Measurements from ENCODE around the gene PDCD4.
A peak's percentile ranks its signal among the peaks of the same experiment; 100 is the strongest.

The PDCD4 gene

GRCh38 chr10:110829721-110830410 is 41.9 kb upstream of the PDCD4 start:
- H3K4me3 ChIP-seq (ENCODE audit: severe bottlenecking), result no peak overlapping the region
- no peaks in the 10 kb centered on the region for H3K27me3 ChIP-seq (ENCODE audit: insufficient read depth, poor library complexity, severe bottlenecking)
- no peaks in the 10 kb centered on the region for H3K36me3 ChIP-seq (ENCODE audit: low read depth)
- TF ChIP-seq, protein P1, sequence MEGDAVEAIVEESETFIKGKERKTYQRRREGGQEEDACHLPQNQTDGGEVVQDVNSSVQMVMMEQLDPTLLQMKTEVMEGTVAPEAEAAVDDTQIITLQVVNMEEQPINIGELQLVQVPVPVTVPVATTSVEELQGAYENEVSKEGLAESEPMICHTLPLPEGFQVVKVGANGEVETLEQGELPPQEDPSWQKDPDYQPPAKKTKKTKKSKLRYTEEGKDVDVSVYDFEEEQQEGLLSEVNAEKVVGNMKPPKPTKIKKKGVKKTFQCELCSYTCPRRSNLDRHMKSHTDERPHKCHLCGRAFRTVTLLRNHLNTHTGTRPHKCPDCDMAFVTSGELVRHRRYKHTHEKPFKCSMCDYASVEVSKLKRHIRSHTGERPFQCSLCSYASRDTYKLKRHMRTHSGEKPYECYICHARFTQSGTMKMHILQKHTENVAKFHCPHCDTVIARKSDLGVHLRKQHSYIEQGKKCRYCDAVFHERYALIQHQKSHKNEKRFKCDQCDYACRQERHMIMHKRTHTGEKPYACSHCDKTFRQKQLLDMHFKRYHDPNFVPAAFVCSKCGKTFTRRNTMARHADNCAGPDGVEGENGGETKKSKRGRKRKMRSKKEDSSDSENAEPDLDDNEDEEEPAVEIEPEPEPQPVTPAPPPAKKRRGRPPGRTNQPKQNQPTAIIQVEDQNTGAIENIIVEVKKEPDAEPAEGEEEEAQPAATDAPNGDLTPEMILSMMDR (IDR thresholded peaks at IDR 0.05; ENCODE audit: poor library complexity, severe bottlenecking), result no peak
- DNase-seq (ENCODE audit: low spot score), result no peak
- no peaks in the 10 kb centered on the region for H3K9me3 ChIP-seq (ENCODE audit: severe bottlenecking)
- peaks cover 15% of the 10 kb centered on the region for H3K4me1 ChIP-seq (ENCODE audit: insufficient read depth, poor library complexity, severe bottlenecking)
- no peak for ATAC-seq (ENCODE audit: low read depth)
- H3K27ac ChIP-seq (ENCODE audit: poor library complexity, severe bottlenecking), result no peak overlapping the region

DNA sequence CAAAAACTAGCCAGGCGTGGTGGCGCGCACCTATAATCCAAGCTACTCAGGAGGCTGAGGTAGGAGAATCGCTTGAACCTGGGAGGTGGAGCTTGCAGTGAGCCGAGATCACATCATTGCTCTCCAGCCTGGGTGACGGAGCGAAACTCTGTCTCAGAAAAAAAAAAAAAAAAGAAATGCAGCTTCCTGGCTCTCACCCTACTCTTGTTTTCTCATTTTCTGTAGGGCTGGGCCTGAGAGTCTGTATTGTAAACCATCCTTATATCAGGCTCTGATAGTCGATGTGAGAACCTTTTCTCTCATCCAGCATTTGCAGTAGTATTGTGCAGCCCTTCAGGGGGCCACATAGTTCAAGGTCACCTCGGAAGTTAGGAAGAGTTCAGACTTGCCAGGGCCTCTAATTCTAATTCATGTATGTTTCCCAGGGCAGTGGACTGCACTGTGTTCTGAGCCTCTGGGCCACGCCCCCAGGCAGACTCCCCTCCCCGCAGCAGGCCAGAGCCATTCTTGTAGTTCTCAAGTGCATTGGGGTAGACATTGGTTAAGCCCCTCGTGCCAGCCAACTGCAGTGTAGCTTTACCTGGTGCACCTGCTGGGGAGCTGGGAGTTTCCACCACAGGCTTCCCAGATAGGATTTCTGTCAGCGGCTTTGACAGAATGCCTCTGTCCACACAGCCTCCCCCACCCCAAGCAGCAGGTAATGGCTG is 38.3 kb upstream of the PDCD4 start:
- DNase-seq (ENCODE audit: low spot score) (no peak), ATAC-seq (ENCODE audit: low read depth) (no peak)
- Histone ChIP-seq H3K27me3 (ENCODE audit: insufficient read depth, poor library complexity, severe bottlenecking) (no peaks in the 10 kb centered on the region), H3K36me3 (ENCODE audit: low read depth) (no peaks in the 10 kb centered on the region), H3K4me1 (ENCODE audit: insufficient read depth, poor library complexity, severe bottlenecking) (peaks cover 5% of the 10 kb centered on the region), H3K27ac (ENCODE audit: poor library complexity, severe bottlenecking) (no peak overlapping the region), H3K9me3 (ENCODE audit: severe bottlenecking) (no peaks in the 10 kb centered on the region), H3K4me3 (ENCODE audit: severe bottlenecking) (no peak overlapping the region)
- TF ChIP-seq, protein P1 (IDR thresholded peaks at IDR 0.05; ENCODE audit: poor library complexity, severe bottlenecking), result no peak

DNA sequence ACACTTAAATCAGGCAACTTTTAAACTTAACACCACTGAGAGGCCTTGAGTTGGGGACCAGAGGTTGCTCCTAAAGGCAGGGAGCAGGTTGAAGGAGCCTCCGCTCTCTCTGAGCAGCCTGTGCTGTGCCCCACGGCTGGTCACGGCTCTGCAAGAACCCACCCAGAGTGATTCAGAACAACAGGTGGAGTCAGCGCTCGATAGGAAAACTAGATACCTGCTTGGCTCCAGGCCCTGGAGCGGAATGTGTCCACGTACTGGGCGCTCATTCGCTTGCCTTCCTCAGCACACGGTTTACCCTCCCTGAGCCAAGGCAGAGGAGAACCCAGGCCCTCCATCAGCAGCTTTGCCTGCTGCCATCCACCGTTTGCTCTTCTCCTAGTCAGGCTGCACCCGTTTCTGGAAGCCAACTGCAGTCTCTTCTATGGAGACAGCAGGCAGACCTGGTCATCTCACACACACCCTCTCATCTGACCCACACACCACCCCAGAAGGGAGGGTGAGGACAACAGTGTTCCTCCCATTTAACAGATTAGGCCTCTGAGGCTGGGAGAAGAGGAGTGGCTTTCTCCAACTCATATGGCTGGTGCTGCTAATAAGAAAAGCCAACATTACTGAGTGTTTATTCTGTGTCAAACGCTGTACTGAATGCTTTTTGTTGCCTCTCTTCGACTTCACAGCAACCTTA is 37.6 kb upstream of the PDCD4 start:
- ATAC-seq (ENCODE audit: low read depth), result no peak
- Histone ChIP-seq H3K36me3 (ENCODE audit: low read depth) (no peaks in the 10 kb centered on the region), H3K9me3 (ENCODE audit: severe bottlenecking) (no peaks in the 10 kb centered on the region), H3K4me1 (ENCODE audit: insufficient read depth, poor library complexity, severe bottlenecking) (peaks cover 5% of the 10 kb centered on the region), H3K27ac (ENCODE audit: poor library complexity, severe bottlenecking) (no peak overlapping the region), H3K27me3 (ENCODE audit: insufficient read depth, poor library complexity, severe bottlenecking) (no peaks in the 10 kb centered on the region), H3K4me3 (ENCODE audit: severe bottlenecking) (no peak overlapping the region)
- TF ChIP-seq, protein P1 (IDR thresholded peaks at IDR 0.05; ENCODE audit: poor library complexity, severe bottlenecking), result no peak
- no peak for DNase-seq (ENCODE audit: low spot score)

GRCh38 chr10:110834629-110835301 is 37.0 kb upstream of the PDCD4 start:
- DNase-seq (ENCODE audit: low spot score) (no peak), ATAC-seq (ENCODE audit: low read depth) (0 out of 3 replicates have a peak, but pooled peaks have one; percentile 36)
- no peaks in the 10 kb centered on the region for H3K27me3 ChIP-seq (ENCODE audit: insufficient read depth, poor library complexity, severe bottlenecking)
- H3K9me3 ChIP-seq (ENCODE audit: severe bottlenecking), result no peaks in the 10 kb centered on the region
- TF ChIP-seq, protein P1 (IDR thresholded peaks at IDR 0.05; ENCODE audit: poor library complexity, severe bottlenecking), result no peak
- H3K27ac ChIP-seq (ENCODE audit: poor library complexity, severe bottlenecking), result no peak overlapping the region
- H3K4me1 ChIP-seq (ENCODE audit: insufficient read depth, poor library complexity, severe bottlenecking), result peaks cover 5% of the 10 kb centered on the region
- H3K4me3 ChIP-seq (ENCODE audit: severe bottlenecking), result no peak overlapping the region
- H3K36me3 ChIP-seq (ENCODE audit: low read depth), result no peaks in the 10 kb centered on the region

All from RWPE2 (cell line).